Measurements from ENCODE around the gene ERH. TPM values are rescaled to one million over a fixed set of nuclear protein-coding genes. Genes with fewer than 3 reads are reported as not detected.

ERH gene
- total RNA-seq, 1 experiment from 2014 or later = 169 TPM

GRCh38 chr14:69332782-69333395 lies 65.2 kb downstream of the ERH start:
- DNase-seq (ENCODE audit: extremely low read depth, low read depth) = no peak

GRCh38 chr14:69331206-69331605 lies 66.9 kb downstream of the ERH start:
- no peak for DNase-seq (ENCODE audit: extremely low read depth, low read depth)

Other genes starting within 250 kb of the ERH start
- gene DCAF5, start 245.2 kb downstream of the ERH start, total RNA-seq (2014; rRNA removed; shearing (Covaris generic)) = 12.4 and 14.3 TPM in 2 replicates
- gene EXD2, start 206.8 kb downstream of the ERH start, total RNA-seq (2014; rRNA removed; shearing (Covaris generic)) = 19.4 and 21.5 TPM in 2 replicates
- gene GALNT16, start 138.1 kb downstream of the ERH start, total RNA-seq (2014; rRNA removed; shearing (Covaris generic)) = 22.7 and 23.9 TPM in 2 replicates
- gene SLC39A9, start 393 bp upstream of the ERH start, total RNA-seq (2014; rRNA removed; shearing (Covaris generic)) = 126 and 137 TPM in 2 replicates
- not detected in 2 replicates for gene PLEKHD1, start 86.4 kb upstream of the ERH start, total RNA-seq (2014; rRNA removed; shearing (Covaris generic))
- not detected in 2 replicates for gene CCDC177, start 176.6 kb upstream of the ERH start, total RNA-seq (2014; rRNA removed; shearing (Covaris generic))
- 4.9 and 5.1 TPM in 2 replicates for gene SUSD6, start 213.3 kb upstream of the ERH start, total RNA-seq (2014; rRNA removed; shearing (Covaris generic))

All from NCI-H460 (cell line).